GM08714 (cell line): ENCODE results near the gene THAP4.

Experiments
- H3K4me3 ChIP-seq: fragments of 200-500 bp; sonication (Bioruptor generic); 2 replicates; pipeline ENCODE4 v1.5.1; 2014; ENCODE audit warnings: mild to moderate bottlenecking, low read length, inconsistent platforms
- ZNF274 ChIP-seq: IDR thresholded peaks from 2 replicates; pipeline ENCODE4 v1.6.1; 2012; ENCODE audit warnings: mild to moderate bottlenecking, low read depth, low read length

THAP4 gene

DNA sequence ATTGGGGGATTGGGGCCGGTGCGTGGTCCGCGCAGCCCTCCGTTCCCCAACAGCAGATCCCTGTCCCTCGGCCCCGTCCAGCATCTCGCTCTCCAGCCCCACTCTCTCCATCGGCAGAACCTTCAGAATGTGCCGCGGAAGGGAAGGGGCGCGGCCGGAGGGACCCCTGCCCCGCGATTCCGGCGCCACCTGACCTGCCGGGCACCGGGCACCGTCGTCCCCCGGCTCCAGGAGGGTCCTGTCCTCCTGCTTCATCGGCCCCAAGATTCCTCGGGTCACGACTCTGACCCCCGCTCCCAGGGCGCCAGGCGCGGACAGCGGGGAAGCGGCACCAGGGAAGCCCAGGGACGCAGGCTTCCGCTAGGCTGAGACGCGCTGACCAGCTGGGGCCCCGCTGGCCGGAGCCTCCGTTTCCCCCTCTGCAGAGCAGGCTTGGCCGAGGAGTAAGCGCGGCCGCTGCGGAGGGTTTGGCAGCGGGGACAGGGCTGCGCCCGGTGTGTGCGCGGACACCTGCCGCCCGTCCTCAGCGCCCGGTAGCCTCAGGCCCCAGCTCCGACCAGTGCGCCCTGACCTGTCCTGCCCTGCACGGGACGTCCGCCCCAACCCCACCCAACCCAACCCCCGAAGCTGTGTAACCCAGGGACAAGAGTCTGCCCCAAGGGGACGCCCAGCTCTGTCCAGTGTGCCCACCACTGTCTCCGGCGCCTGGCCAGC, 95.2 kb downstream of the THAP4 start:
- no peak for TF ChIP-seq ZNF274
- H3K4me3 ChIP-seq: no peak overlapping the region

DNA sequence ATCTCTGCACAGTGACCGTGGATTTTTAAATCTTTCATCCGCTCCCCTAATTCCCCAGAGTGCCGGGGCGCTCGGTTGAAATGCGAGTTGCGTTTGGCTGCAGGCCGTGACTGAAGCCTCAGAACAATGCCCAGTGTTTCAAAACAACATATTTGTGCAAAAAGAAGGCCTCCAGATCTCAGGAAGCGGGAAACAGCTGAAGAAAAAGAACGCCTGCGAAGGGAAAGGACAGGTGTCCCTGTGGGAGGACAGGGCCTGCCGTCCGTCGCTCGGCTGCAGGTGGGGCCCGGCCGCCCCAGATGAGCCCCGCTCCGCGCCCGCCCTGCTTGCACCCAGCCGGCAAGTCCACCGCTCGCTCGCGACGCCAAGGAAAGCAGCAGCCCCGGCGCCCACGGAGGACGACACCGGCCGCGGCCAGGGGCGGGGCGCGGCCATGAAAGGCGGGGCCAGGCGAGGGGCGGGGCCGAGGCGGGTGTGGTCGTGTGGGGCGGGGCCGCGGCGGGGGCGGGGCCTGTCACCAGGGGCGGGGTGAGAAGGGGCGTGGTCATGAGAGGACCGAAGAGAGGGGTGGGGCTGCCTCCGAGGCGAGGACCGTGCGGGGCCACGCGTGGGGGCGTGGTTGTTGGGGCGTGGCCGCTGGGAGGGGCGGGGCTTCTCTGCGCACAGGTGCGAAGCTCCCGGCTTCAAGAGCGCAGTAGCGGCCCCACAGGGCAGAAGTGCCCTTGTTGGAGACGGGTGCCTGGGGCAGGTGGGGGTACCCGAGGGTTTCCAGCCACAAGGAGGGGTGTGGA, 96.0 kb downstream of the THAP4 start:
- H3K4me3 ChIP-seq: no peak overlapping the region; the same call in 1 of the 2 replicates
- no peak for TF ChIP-seq ZNF274

DNA sequence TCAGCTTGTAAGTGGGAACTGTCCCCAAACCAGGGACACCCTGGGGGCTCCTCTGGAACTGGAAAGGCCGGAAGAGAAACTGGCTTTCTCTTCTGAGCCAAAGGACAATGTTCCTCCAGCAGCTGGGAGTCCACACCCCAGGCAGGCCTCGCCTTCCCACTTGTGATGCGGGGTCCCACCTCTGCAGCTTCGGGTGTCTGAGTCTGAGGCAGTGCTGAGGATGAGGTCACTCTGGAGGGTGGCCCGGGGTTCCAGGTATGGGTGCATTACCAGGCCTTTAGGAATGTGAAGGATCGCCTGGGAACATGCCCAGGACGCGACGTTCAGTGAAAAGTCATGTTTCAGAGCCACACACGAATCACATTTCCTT, 96.6 kb downstream of the THAP4 start:
- TF ChIP-seq ZNF274: no peak
- no peak overlapping the region for H3K4me3 ChIP-seq

DNA sequence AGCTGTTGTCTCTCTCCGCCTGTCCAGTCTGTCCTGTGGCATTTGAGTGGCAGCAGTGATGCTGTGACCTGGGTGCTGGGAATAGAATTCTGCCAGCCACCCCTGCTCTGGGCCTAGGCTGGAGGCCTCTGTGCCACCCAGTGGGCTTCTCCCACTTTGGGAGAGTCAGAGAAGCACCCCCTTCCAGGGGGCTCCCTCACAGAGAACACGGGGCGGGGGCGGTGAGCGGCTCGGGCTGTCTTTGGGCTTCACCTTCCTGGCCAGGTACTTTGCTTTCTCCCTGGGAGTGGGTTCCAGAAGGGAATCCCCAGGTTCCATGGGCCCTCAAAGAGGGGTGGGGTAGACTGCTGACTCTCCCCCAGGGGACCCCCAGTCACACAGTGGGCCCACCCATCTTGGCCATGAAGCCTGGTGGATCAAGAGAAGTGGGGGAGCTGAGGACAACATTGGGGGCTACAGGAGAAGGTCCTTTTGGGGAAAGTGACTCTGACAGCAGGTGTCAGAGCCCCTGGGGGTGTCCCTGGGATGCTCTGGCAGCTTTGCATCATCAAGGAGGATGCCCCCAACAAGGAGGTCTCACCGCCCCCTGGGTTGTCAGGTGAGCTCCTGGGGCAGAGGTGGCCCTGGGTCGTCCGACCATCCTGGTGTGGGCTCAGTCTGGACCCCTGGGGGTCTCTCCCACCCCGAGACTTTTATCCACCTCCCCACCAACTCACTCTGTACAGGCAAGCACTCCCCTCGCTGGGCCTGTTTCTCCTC, 97.2 kb downstream of the THAP4 start:
- no peak overlapping the region for H3K4me3 ChIP-seq
- TF ChIP-seq ZNF274: no peak

DNA sequence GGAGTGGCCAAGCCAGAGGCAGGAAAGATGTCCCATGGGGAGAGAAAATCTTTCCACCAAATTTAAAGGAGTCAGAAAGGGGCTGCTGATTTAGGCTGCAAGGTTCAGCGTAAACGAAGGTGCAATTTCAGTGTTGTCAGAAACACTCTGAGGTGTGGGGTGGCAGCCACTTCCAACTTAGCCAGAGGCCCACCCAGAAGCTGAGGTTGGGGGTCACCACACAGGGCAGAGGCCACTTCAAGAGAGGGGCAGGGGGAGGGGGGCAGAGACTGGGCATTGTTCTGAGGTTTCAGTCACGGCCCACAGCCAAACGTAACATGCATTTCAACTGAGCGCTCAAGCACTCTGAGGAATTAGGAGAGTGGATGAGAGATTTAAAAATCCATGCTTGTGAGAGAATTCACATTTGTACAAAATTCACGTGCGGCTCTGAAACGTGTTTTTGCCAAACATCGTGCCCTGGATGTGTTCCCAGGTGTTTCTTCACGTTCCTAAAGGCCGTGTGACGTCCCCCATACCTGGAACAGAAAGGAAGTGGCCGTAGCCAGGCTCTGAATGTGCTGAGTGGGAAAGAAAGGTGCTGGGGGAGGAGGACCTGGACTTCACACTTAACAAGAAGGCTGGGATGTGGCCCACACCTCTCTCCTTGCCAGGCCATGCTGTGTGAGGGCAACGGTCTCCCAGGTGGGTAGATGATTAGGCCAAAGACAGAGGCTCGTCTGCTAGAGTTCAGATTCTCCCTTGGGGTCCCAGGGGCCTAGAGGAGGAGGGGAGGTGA, 97.9 kb downstream of the THAP4 start:
- no peak for TF ChIP-seq ZNF274
- no peak overlapping the region for H3K4me3 ChIP-seq

DNA sequence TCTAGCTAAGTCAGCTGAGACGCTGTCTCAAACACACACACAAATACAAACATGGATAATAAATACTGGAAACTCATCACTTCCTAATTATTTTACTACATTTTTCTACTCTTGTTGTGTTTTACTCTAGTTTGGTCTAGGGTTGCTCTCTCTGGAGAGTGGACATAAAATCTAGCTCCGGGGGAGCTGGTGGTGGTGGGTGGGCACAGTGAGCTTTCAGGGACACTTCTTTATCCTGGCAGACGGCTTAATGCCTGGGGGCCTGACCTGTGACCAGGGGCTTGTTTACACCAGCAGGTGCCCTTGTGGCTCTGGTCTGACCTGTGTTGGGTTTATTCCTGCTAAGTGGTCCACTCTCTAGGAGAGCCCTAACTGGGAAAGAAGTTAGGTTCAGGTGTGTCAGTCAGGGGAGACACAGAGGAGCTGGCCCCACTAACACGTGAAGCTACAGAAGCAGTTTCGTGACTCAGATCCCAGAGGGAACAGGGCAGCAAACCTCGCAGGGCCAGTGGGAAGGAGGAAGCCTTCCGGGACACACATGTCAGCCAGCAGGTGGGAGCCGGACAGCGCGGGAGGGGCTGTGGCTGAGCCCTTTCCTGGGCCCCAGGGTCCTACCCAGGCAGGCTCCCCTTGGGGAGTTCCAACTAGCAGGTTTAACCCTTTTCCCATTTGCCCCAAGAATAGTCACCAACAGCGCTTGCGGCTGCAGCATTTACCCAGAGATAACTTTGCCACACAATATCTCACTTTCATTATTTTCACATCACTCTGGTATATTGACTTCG, 100.9 kb downstream of the THAP4 start:
- no peak for TF ChIP-seq ZNF274
- no peak overlapping the region for H3K4me3 ChIP-seq

DNA sequence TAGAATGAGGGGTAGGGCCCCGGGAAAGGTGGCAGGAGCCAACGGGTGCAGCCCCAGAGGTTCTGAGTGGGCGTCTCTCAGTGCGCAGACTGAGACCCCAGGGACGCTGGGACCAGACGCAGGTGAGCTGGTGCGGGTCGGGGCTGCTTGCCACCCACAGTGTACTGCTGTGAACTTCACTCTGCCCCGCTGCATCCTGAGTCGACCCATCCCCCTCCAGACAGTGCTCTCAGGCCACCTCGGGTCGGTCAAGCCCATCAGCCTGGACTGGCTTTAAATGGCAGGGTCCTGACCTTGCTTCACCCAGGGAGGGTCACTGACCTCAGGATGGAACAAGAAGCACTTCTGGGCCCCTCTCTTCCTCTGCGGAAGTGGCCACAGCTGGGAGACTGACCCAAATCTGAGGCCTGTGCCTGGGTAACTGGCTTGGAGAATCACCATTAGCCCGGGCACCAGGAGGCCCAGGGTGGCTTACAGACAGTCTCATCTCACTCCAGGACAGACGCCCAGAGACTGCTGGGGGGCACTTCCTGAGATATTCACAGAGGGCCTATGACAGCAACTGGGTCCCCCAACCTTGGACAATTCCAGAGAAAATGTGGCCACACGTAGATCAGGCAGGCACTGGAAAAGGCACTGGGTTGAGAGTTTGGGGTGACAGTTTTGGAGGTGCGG, 102.1 kb downstream of the THAP4 start:
- H3K4me3 ChIP-seq: no peak overlapping the region
- TF ChIP-seq ZNF274: no peak
